ENCODE results near the gene C9orf78.

DNA sequence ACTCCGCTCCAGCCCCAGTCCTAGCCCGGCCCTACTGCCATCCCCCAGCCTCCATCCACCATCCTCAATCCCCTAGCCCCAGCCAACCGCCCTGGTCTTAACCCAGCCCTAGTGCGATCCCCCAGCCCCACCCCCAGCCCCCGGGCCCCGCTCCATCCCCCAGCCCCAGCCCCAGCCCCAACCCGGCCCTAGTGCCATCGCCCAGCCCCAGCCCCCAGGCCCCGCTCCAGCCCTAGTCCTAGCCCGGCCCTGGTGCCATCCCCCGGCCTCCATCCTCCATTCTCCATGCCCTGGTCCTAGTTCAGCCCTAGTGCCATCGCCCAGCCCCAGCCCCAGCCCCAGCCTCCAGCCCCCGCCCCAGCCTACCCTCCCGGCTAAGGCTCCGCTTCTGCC lies 11.5 kb downstream of the C9orf78 start:
- TF ChIP-seq CTCF (conservative IDR thresholded peaks at IDR 0.05 in 1 of 2, IDR thresholded peaks at IDR 0.05 in 1 of 2; ENCODE audit: low read depth in 1 of 2, low read length in 2 of 2) (no peak), EZH2 (IDR thresholded peaks at IDR 0.05; ENCODE audit: low read length, missing control alignments) (no peak)

All from fibroblast of lung (primary cell).